ACC112 (cell line): ENCODE results near the gene AXIN1.

Experiments
- H2AFZ ChIP-seq: fragments of 200-600 bp; sonication (generic); one replicate; pipeline ENCODE4 v1.6.0; 2017; ENCODE audit warnings: antibody characterized with exemption, low read length; ENCODE audit not compliant: unreplicated experiment
- H3K27ac ChIP-seq: fragments of 200-600 bp; sonication (generic); 2 replicates; pipeline ENCODE4 v1.5.1; 2014; ENCODE audit warnings: low read depth, mild to moderate bottlenecking, antibody characterized with exemption, low read length, moderate library complexity
- H3K27me3 ChIP-seq: fragments of 200-600 bp; sonication (generic); 2 replicates; pipeline ENCODE4 v1.6.1; 2014; ENCODE audit warnings: mild to moderate bottlenecking, antibody characterized with exemption, low read length, moderate library complexity, mixed read lengths; ENCODE audit not compliant: insufficient read depth
- H3K36me3 ChIP-seq: fragments of 200-600 bp; sonication (generic); 2 replicates; pipeline ENCODE4 v1.6.1; 2016; ENCODE audit warnings: mild to moderate bottlenecking, antibody characterized with exemption, low read length, moderate library complexity, mixed read lengths; ENCODE audit not compliant: insufficient read depth
- H3K4me1 ChIP-seq: fragments of 200-600 bp; sonication (generic); one replicate; pipeline ENCODE4 v1.6.1; 2016; ENCODE audit warnings: low read length, mixed read lengths; ENCODE audit not compliant: insufficient read depth, unreplicated experiment, control insufficient read depth
- H3K4me3 ChIP-seq: fragments of 200-600 bp; sonication (generic); 2 replicates; pipeline ENCODE4 v1.5.1; 2014; ENCODE audit warnings: mild to moderate bottlenecking, low read depth, low read length
- H3K79me2 ChIP-seq: fragments of 200-600 bp; sonication (generic); one replicate; pipeline ENCODE4 v1.6.0; 2016; ENCODE audit warnings: low read length; ENCODE audit not compliant: control insufficient read depth, unreplicated experiment, insufficient read depth

Gene AXIN1

GRCh38 chr16:242281-242680, 110.2 kb downstream of the AXIN1 start:
- Histone ChIP-seq H3K79me2 (peaks cover 16% of the 10 kb centered on the region), H3K4me3 (no peak overlapping the region), H3K36me3 (peaks cover 2% of the 10 kb centered on the region; the same call in 1 of the 2 replicates), H3K4me1 (no peaks in the 10 kb centered on the region), H3K27ac (no peak overlapping the region), H3K27me3 (no peaks in the 10 kb centered on the region), H2AFZ (no peak overlapping the region)

- Histone ChIP-seq H3K27ac (no peak overlapping the region), H3K79me2 (peaks cover 20% of the 10 kb centered on the region)
Measured at GRCh38 chr16:240559-240958, 112.0 kb downstream of the AXIN1 start.

GRCh38 chr16:239948-240277, 112.6 kb downstream of the AXIN1 start:
- Histone ChIP-seq H3K27me3 (no peaks in the 10 kb centered on the region), H3K4me1 (no peaks in the 10 kb centered on the region)

More at GRCh38 chr16:240559-240958, 112.0 kb downstream of the AXIN1 start:
- Histone ChIP-seq H3K36me3 (peaks cover 4% of the 10 kb centered on the region; the same call in 1 of the 2 replicates), H2AFZ (no peak overlapping the region), H3K4me1 (no peaks in the 10 kb centered on the region), H3K4me3 (no peak overlapping the region), H3K27me3 (no peaks in the 10 kb centered on the region)

More at GRCh38 chr16:239948-240277, 112.6 kb downstream of the AXIN1 start:
- peaks cover 20% of the 10 kb centered on the region for H3K79me2 ChIP-seq
- H2AFZ ChIP-seq = no peak overlapping the region
- H3K4me3 ChIP-seq = no peak overlapping the region
- H3K36me3 ChIP-seq = peaks cover 4% of the 10 kb centered on the region; the same call in 1 of the 2 replicates
- no peak overlapping the region for H3K27ac ChIP-seq
